Sciatic nerve (tissue), 2 donors: ENCODE measurements around the gene ADCY10. TPM values are rescaled to one million over a fixed set of nuclear protein-coding genes. Genes with fewer than 3 reads are reported as not detected.
A peak's percentile ranks its signal among the peaks of the same experiment; 100 is the strongest.

Source experiments
- ATAC-seq: fragments of 200-7000 bp; cut with Tn5 transposase; one replicate; pipeline ENCODE4 v1.9.1; 2020; ENCODE audit warnings: mild to moderate bottlenecking, moderate library complexity
- DNase-seq: peaks from one replicate; pipeline ENCODE4 v3.0.0-alpha.2; 2020; ENCODE audit warnings: low spot score
- intact Hi-C: fragments of 100-400 bp; cut with DNase I; formaldehyde crosslinking; loops from one replicate; pipeline ENCODE4 v1.14.2; 2022
- total RNA-seq: library from RNA; stranded (reverse); fragmentation: NEBNext Ultra II Directional; extraction: Animal tissue kit (Norgen Biotek cat#: 25700); gene quantifications from one replicate; pipeline ENCODE4 v1.2.1, GENCODE V29; 2021
- donor health status: DM: no; HTN: no; CAD: no.
- donor health status: DM: no; HTN: no; CAD: no.

ADCY10 gene
- total RNA-seq, 1 donor from 2014 or later = 0.67 TPM

GRCh38 chr1:167772436-167772835 lies 141.5 kb downstream of the ADCY10 start:
- intact Hi-C loops = no loop called here

GRCh38 chr1:167770127-167770526 lies 143.8 kb downstream of the ADCY10 start:
- DNase-seq (no peak), ATAC-seq (no peak)
- intact Hi-C loops = no loop called here

More at GRCh38 chr1:167772436-167772835, 141.5 kb downstream of the ADCY10 start:
- DNase-seq (no peak), ATAC-seq (no peak)

DNA sequence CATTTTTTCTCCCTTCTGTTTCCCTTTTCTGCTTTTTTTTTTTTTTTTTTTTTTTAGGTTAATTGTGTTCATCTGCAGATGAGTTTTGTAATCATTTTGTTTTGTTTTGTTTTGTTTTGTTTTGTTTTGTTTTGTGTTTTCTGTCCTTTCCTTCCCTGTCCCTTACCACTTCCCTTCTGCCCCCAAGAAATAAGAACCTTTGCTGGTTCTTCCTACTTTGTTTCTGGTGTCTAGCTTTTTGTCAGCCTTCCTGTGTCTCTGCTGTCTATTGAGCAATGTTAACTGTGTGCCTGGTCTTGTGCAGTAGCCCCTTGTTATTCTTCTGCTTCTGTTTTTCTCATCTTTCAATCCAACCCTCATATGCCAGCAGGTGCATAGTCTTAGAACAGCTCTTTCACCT lies 146.2 kb downstream of the ADCY10 start:
- DNase-seq (no peak), ATAC-seq (no peak)
- intact Hi-C loops = no loop called here

DNA sequence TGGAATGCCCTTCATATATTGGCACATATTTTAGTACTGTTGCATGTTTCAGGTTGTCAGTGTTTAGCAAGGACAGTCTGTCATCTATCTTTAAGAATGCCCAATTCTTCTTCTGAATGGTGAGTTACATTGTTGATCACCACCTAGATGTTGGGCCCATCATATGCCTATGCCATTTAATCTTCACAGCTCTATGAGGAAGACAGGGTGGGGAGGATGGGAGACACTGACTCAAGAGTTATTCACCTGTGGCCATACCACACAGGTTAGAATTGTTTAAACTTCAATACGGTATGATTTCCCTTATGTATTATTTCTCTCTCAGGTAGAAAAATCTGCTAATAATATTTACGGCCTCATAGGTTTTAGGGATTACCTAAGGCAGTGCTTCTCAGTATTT lies 147.4 kb downstream of the ADCY10 start:
- ATAC-seq = no peak
- no peak for DNase-seq
- intact Hi-C loops = no loop called here

DNA sequence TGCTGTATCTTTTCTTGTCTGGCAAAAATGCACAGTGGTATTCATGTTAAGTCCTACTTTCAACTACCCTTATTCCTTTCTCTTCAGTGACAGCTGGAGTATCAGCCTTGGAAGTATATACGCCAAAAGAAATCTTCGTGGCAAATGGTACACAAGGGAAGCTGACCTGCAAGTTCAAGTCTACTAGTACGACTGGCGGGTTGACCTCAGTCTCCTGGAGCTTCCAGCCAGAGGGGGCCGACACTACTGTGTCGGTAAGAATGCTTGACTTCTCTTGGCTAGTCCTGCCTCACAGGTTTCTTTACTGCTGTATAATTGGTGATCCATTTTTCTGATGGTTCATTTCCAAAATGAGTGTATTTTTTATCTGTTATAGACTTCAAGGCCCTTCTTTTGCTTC lies 148.4 kb downstream of the ADCY10 start:
- no peak for DNase-seq
- intact Hi-C loops = no loop called here
- no peak for ATAC-seq

GRCh38 chr1:167764458-167765330 lies 149.2 kb downstream of the ADCY10 start:
- intact Hi-C loops = no loop called here
- no peak for ATAC-seq
- DNase-seq = no peak

- DNase-seq (no peak), ATAC-seq (peak; percentile 95)
- intact Hi-C loops = no loop called here
Measured at GRCh38 chr1:167763525-167764220, 150.3 kb downstream of the ADCY10 start.

DNA sequence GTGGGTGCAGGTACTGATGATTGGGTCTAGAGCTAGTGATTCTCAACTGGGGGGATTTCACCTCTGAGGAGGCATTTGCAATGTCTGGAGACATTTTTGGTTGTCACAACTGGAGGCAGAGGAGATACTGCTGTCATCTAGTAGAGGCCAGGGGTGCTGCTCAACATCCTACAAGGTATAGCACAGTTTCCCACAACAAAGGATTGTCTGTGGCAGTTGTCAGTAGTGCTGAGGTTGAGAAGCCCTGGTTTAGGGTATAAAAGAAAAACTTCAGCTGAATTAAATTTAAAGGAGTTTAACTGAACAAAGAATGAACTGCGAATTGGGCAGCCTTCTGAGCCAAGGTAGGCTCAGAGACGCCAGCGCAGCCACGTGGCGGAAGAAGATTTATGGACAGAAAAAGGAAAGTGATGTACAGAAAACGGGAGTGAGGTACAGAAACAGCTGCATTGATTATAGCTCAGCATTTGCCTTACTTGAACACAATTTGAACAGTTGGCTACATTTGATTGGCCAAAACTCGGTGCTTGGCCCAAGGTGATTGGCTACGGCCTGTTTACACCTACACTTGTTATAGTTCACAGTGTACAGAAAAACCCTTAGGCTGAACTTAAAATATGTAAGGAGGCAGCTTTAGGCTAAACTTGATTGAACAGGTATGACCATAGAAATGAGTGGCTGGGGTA lies 151.7 kb downstream of the ADCY10 start:
- ATAC-seq = no peak
- intact Hi-C loops = no loop called here
- DNase-seq = no peak

DNA sequence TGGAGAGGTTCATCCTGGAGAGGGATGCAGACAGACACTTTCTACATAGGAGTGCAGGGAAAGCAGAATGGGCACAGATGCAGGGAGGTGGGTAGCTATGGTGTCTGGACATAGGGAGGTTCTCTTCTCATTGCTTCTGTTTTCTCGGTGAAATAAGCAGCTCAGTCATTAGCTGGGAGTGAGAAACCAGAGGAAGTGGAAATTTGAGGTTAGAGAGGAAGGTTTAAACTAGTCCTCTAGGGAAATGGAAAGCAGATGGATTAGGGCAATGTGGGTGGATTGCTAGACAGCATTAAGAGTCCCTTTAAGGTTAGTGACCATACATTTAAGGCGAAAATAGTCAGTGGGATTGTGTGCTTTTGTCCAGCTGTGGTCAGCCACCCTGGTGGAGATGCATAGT lies 152.5 kb downstream of the ADCY10 start:
- no peak for DNase-seq
- ATAC-seq = no peak
- intact Hi-C loops = no loop called here

Other genes starting within 250 kb of the ADCY10 start
- gene MPZL1, start 192.2 kb downstream of the ADCY10 start, total RNA-seq = 102 TPM
- 71.4 TPM for gene DCAF6, start 22.5 kb upstream of the ADCY10 start, total RNA-seq
- gene MPC2, start 22.9 kb upstream of the ADCY10 start, total RNA-seq = 30.0 TPM
- gene GPR161, start 222.8 kb upstream of the ADCY10 start, total RNA-seq = 10.7 TPM